ENCODE data around the gene RAC2.
A peak's percentile ranks its signal among the peaks of the same experiment; 100 is the strongest.

RAC2 gene

DNA sequence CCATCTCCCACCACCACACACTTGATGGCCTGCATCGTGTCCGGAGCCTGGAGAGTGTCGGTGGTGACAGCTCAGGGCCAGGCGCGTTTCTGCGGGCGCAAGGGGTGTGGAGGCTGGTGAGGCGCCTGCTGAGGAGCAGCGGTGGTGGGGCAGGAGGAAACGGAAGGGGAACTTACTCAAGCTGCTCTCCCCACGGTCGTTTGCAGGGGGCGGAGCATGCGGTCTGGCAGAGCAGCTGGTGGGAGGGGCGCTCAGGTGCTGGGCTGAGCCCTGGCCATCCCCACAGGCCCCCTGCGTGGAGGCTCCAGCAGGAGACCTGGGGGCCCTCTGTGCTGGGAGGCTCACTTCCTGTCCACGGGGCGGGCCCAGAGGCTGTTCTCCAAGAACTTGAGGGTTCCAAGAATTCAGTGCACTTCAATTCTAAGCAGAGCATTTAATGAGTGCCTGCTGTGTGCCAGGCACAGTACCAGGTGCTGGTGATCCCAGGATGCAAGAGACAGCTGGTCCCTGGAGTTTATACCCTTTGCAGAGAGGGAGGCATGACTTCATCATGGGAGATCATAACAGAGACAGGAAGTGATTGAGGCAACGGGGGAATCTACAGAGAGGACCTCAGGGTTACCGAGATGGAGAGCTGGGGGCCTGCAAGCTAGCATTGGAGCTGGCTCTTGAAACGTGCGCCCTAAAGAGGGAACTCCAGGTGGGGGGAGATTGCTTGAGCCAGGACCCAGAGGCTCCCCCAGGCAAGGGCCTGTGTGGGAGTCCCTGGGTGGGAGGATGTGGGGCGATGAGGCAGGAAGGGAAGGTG lies at the start of gene RAC2:
RAC2 (minus strand) TSS at position 156 of the 808 bp plus-strand sequence; CDS start at position 35, 121 bp downstream.
- DNase-seq = peak; percentile 88

DNA sequence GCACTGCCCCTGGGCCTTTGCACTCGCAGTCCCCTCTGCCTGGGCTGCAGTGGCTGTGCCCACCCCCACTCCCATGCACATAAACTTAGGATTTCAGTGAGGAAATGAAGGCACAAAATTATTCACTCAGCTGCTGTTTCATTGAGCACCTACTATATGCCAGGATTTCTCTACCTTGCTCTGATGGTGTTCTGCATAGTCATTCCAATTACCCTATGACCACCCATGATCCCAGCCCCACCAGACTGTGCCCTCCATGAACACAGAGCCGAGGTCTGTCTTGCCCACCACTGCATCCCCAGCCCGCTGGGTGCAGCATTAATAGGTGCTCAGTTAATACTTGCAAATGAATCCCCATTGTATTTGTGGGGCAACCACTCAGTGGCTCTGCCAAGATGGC lies 49.1 kb upstream of the RAC2 start:
- DNase-seq = no peak

DNA sequence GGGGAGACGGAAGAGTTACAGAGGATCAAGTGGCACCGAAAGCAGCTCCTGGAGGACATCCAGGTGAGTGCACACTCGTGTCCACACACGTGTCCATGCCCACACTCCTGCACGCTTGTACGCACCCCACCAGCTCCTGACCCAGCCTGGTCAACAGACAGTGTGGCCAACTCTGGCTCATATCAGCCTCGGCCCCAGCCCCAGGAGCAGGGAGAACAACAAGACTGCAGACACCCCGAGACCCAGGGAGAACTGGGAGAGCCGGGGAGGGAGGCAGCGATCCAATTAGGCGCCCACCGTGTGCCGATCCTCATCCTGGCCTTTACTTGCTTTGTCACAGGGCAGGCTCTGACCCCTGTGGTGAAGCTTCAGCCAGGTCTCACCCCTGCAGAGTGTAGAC lies 48.6 kb upstream of the RAC2 start:
- DNase-seq = no peak

DNA sequence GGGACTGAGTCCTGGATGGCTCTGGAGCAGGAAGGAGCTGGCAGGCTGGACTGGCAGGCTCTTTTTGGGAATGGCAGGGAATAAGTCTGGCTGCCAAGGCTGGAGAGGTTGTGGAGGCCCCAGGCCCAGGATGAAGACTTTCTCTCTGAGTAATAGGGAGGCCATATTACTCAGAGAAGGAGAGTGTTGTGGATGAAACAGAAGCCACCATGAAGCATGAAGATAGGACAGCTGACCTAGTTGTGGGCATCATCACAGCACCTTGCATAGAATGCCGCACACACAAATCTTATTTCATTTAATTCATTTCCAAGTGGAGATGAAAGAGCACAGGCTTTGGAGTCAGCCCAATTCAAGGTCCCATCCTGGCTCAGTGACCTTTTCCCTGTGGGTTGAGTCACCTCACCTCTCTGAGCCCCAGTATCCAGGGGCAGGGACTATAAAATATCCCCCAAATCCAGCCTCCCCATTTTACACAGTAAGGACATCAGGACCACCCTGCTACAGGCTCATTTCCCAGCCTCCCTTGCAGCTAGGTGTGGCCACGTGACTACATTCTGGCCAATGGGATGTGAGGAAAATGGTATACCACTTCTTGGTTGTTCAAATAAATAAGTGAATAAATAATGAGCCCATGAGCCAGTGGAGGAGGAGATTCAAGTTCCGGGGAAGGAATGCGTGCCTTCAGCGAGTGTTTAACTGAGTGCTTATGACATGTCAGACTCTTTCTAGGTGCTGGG lies 47.7 kb upstream of the RAC2 start:
- no peak for DNase-seq

DNA sequence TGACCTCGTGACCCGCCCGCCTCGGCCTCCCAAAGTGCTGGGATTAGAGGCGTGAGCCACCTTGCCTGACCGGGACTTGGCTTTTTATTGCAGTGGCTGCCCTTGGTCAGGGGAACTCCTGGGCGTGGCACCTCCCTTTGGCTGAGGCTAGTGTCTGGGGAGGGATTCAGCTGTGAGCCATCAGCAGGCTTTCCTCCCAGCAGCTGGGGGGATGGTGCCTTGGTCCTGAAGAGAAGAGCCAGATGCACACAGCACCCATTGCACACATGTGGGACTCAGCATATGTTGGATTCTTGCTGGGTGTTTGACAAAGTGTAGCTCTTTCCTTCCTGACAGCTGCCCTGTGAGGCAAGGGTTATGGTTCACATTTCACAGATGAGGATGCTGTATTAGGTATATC lies 46.7 kb upstream of the RAC2 start:
- no peak for DNase-seq

DNA sequence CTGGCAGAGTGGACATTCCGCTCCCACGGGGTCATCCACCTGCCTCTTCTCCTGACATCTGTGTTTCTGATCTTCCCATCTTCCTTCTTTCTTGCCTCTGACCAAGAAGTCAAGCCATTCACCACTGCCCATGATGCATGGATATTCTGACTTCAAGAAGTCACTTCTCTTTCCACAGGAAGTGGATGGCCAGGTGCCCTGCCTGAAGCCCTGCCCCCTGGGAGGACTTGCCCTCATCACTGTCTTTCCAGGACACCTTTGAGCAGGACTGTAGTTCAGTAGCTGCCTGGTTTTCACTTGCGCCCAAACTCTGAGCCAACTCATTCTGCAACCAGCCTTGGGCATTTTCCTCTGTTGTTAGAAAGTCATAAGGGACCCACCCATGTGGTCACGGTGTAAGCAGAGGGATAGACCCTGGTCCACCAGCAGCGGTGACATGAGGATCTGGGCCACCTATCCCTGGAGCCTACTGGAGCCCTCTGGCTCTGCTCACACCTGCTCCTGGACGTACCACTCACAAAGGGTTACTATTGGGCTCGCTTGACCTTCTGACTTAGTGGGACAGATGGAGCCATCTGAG lies 45.2 kb upstream of the RAC2 start:
- DNase-seq = no peak

DNA sequence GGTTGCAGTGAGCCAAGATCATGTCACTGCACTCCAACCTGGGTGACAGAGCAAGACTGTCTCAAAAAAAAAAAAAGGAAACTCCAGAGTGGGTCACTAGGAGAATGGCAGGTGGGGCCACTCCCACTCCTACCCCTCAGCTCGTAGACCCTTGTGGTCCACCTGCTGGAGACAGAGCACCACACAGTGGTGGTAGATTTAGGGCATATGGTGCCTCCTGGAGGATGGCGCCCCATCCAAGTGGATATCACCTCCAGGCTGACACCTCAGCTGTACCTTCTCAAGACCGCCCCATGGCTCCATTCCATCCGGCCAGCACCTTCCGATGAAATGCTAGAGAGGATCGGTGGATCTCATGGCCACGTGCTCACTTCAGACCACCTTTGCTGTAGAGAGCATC lies 44.5 kb upstream of the RAC2 start:
- DNase-seq = no peak

DNA sequence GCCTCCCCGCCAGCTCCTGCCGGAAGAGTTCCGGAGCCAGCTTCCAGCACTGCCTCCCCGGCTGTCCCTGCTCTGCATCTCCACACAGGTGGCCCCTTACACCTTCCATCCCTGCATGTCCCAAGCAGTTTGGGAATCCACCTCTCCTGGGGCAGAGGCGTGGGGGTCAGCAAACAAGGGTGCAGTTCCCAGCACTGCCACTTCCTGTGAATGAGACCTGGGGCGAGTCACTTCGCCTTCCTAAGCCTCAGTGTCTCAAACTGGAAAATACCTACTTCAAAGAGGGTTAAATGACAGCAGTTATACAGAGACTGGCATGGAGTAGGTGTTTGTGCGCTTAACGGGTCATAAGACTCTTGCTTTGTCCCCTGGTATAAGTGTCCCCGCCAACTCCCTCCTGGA lies 43.5 kb upstream of the RAC2 start:
- no peak for DNase-seq

DNA sequence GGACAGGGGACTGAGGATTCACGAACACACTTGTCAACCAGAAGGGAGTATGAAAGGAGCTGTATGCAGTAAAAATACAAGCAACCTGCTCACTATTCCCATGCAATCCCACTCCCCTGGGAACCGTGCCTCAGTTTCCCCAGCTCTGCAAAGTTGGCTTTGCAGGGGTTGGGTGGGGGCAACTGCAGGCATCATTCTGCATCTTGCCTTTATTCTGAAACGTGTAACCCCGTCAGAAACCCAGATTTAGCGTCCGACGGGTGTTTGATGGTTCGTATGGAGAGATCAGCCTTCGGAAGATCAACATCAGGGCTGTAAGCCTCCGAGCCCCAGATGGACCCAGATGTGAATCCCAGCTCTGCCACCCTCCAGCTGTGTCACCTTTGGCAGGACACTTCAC lies 41.9 kb upstream of the RAC2 start:
- no peak for DNase-seq

DNA sequence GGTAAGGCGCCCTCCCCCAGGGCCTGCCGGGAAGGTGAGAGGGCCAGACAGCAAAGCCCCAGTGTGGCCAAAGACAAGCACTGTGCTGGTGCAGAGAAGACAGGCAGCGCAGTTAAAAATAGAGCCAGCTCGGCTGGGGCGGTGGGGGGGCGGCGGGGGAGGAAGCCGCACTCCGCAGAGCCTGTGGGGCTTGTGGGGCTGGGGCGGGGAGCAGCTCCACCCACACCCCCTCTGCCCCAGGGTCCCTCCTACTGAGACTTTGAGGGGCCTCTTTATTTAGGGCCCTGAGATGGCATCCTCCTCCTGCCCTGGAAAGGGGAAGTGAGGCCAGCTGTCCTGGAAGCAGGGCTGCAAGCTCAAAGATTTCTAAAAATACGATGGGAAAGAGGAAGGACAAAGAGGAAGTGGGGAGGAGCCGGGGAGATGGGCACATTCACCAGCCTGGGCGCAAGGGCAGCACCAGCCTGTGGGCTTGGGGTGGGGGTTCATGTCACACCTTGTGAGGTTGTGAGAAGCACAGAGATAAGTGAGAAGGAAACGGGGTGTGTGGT lies 40.8 kb upstream of the RAC2 start:
- peak; percentile 62 for DNase-seq

DNA sequence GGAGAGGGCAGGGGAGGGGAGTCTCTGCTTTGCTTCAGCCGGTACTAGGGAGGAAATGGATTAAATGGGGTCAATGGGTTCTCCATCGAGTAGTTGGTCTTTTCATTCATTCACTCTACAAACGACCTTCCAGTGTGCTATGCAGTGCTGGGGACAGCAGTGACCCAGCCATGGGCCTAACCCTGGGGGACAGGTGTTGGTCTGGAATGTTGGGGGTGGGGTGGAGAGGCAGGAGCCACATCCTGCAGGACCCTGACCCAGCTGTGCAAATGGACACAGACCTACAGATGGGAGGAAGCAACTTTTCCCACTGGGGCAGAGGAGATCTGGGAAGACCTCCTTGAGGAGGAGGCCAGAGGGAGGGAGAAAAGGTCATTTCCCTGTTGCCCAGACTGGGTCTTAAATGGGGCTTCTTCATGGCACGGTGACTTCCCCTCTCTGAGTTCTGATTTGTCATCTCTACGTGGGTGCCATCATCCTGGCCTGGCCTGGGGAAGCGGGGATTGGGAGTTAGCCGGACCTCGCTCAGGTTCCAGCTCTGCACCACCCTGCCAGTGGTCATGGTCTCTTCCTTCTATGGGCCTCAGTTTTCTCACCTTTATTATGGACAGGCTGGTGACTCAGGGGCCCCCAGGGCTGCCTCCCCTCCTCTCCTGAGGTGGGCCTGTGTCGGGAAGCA lies 40.2 kb upstream of the RAC2 start:
- DNase-seq = no peak

DNA sequence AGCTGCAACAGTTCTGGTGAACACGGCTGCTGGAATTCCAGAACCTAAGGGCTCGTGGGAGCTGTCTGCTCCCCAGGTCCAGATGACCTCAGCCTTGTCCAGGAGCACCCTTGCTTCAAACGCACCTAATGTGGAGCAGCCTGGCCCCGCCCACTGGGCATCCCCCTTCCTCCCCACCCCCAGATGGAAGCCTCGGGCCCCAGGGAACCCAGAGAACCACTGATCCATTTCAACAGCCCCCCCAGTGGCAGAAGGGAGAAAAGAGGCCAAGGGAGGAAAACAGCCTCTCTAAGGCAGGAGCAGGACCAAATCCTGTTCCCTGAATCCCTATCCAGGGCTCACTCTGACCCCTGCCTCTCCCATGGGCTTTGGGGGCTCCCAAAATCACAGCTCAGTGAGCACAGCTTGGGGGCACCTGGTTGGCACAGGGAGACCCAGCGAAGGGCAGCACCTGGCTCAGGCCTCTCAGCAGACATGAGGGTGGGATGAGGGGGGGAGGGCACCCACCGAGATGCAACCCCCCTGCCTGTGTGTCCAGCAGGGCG lies 39.4 kb upstream of the RAC2 start:
- DNase-seq = peak; percentile 18

DNA sequence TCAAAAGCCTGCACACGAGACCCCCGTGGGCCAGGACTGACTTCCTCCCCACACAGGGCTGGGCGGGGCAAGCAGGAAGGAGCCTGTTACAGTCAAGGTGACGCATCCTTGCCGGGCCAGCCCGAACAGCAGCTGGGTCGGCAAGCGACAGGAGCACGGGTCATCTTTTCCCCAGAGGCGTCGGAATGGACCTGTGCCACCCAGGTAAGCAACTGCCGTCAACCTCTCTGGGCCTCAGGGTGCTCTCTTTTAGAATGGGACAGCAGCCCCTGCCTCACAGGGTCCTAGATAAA lies 38.3 kb upstream of the RAC2 start, which contains the start of gene CYTH4:
CYTH4 (plus strand) TSS at position 124 of the 293 bp plus-strand sequence; CDS start at position 186, 62 bp downstream.
- peak; percentile 76 for DNase-seq

DNA sequence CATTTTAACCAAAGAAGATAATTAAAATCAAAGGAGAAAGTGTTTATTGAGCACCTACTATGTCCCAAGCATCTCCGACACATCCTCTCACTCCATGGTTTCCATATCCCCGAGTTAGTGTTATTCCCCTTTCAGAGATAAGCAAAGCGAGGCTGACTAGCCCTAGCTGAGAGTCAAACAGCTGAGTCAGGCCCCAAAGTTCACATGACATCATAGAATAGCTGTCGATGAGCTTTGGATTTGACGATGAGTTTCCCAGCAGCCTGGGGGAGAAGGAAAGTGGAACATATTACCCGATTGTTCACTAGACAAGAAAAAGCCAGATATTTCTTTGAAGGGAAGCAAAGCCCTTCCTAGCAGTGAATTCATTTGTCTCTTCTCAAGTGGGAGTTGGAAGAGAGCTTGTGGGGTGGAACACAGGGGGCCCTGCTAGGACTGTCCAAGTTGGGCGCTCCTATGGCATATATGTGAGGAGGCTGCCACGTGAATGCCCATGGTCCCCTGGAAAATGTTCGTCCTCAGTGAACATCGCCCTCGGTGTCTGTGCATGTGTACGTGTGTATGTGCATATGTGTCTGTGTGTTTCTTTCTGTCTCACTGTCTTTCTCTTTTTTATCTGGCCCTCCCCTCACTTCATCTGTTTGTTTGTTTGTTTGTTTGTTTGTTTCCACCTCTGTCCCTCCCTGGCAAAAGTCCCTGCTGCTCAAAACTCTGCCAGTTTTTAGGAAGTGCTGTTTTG lies 37.7 kb upstream of the RAC2 start:
- no peak for DNase-seq

DNA sequence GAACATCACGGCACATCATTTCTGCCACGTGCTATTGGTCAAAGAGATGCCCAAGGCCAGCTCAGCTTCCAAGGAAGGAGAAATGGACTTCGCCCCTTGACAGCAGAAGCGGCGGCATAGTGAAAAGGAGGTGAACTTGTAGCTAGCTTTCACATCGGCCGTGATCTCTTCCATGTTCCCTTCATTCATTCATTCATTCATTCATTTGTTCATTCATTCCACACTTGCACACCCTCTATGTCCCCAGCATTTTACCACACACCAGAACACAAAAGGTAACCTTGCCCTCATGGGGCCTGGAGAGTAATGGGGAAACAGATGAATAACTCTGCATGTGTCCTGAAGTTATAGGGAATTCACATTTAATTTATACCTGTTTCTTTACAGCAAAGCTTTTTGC lies 37.1 kb upstream of the RAC2 start:
- DNase-seq = no peak

DNA sequence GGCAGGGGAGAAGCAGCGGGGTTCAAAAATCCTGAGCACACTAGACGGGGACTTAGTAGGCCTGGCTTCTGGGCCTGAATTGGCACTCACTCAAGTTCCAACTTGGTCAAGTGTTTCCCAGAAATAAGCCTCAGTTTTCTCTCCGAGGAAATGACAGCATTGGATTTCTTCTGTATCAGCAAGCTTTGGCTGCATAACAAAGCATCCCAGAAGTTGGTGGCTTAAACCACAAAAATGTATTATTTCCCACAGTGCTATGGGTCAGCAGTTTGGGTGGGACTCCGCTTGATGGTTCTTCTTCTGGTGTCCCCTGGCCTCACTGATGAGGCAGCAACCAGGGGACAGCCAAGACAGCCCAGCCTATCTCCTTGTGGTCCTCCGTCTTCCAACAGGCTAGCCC lies 36.6 kb upstream of the RAC2 start:
- DNase-seq = no peak

DNA sequence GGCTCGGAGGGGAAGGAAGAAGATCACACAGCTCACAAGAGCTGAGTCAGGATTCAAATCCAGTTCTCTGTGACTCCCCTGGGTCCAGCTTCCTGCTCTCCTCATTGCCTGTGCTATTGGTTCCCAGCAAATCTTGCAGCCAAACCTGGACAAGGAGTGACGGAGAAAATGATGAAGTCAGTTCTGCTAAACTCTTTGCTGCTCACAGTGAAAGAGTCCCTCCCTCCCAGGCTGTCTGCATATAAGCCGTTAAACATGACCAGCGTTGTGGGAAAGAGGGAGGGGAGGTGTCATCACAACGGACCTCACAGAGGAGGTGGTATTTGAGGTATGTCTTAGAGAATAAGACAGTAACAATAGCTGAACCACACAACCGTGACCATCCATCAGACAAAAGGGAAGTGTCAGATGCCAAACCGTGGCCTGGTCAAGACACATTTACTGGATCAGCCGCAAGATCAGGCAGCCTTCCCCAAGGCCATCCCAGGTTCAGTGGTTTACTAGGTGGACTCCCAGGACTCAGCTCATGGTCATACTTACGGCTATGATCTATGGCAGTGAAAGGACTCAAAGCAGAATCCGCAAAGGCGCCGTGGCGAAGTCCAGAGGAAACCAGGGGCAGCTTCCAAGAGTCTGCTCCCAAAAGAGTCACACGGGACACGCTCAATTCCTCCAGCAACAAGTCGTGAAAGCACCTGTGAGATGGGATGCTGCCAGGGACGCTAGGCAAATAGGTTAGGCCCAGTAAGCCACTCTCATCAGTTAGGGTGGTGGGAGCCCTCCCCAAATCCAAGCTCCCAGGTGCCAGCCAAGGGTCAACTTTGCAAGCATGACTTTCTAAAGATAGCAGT lies 35.5 kb upstream of the RAC2 start:
- DNase-seq = peak; percentile 11

DNA sequence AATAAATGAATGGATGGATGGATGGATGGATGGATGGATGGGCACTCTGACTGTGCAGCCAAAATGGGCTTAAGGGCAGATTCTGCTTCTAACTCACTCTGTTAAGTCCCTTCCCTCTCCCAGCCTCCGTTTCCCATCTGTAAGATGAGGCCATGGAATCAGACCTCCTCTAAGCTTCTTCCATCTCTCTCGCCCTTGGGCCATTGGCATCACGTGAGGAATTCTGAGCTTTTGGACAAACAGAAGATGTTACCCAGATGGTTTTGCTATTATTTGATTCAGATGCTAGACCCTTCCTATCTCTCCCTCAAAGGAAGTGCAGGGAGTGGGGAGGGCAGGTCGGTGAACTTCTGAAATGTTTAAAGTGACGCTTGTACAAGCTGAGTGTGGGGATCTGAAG lies 34.2 kb upstream of the RAC2 start:
- no peak for DNase-seq

DNA sequence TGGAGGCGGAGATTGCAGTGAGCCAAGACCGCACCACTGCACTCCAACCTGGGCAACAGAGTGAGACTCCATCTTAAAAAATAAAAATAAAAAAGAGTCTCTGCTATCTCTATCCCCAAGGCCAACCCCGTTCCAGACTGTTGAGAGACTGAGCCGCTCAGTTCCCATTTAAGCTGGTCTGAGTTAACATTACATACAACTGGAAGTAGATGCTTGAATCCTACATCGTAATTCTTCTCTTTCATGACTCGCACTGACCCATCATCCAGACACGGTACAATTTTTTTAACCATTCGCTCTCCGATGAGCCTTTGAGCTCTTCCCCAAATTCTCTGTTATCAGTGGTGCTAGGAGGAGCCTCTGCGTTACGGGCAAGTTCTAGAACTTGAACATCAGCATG lies 33.3 kb upstream of the RAC2 start:
- DNase-seq = no peak

DNA sequence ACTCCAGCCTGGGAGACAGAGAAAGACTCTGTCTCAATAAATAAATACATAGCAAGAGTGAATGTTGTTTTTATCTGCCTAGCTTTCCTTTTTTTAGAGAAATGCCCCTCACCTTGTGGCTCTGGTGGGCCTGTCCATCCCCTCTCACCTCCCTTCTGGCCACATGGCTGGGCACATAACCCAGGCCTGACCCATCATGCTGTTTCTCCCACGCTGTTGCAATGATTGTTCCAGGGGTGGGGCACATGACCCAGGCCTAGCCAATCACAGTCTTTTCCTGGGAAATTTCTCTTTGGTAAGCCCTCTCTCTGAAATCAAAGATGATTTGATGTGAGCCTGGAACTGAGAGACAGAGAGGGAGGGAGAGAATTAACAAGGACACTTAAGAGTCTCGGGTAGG lies 32.7 kb upstream of the RAC2 start:
- no peak for DNase-seq

DNA sequence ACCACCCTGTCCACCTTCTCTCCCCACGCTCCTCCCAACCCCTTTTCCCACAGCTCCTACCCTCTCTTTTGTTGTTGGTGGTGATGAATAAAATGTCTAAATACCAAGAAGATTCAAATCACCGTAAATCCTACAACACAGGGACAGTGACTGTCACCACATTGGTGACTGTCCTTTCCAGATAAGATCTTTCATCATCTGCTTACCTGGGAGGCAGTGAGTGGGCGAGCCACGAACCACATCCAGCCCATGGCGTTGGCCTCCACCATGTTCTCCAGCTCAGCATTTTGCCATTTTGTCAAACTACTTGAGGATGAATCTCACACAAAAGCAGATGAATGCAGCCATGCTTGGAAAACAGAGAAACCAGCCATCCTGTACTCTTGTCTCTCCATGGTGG lies 31.6 kb upstream of the RAC2 start:
- no peak for DNase-seq

All from CD4-positive, alpha-beta T cell treated with Interleukin-4 for 4 hours (primary cell).